HCT116 (cell line): ENCODE data around the gene SPOCD1. TPM values are rescaled to one million over a fixed set of nuclear protein-coding genes. Genes with fewer than 3 reads are reported as not detected.

Source experiments
- ATAC-seq: fragments of 200-7000 bp; cut with Tn5 transposase; 2 replicates; pipeline ENCODE4 v1.9.1; 2020; ENCODE audit warnings: mild to moderate bottlenecking, moderate library complexity
- BruUV-seq: library from RNA; stranded (reverse); fragments of 400-500 nt; replicated peaks from 2 replicates; lab custom pipeline; 2021; lab: Mats Ljungman, UMichigan
- CTCF ChIA-PET: fragments of 300-600 bp; sonication (Branson Sonifier 250); formaldehyde crosslinking; loops from one replicate; lab custom pipeline; 2021; ENCODE audit warnings: antibody characterized with exemption; lab: Charles Lee
- POLR2A ChIA-PET: fragments of 300-600, 350-600 bp; sonication (Branson Sonifier 250); formaldehyde crosslinking; loops from one replicate; lab custom pipeline; 2021; ENCODE audit warnings: antibody characterized with exemption; lab: Charles Lee
- RAD21 ChIA-PET, 2 experiments: fragments of 300-600 bp; sonication (Branson Sonifier 250); formaldehyde crosslinking; loops; one replicate each; lab custom pipeline; 2023; ENCODE audit warnings: low total read pairs in 2 of 2; ENCODE audit not compliant: uncharacterized antibody in 2 of 2, unreplicated experiment in 2 of 2, low non-redundant PET in 1 of 2; lab: Charles Lee
- DNase-seq: peaks from one replicate; pipeline ENCODE4 v3.0.0-alpha.2; 2010; ENCODE audit warnings: low read depth, low spot score
- H2AFZ ChIP-seq: fragments of 200-600 bp; shearing (Covaris generic), sonication (generic); 2 replicates; pipeline ENCODE4 v1.6.1; 2017; ENCODE audit warnings: low read depth, mixed run types, mixed read lengths, antibody characterized with exemption, low read length; ENCODE audit not compliant: poor library complexity, severe bottlenecking
- H3K27ac ChIP-seq: 2 replicates; pipeline ENCODE4 v1.5.1; 2012; ENCODE audit warnings: low read depth, low read length
- H3K27me3 ChIP-seq: fragments of 200-600 bp; sonication (generic); 2 replicates; pipeline ENCODE4 v1.6.1; 2016; ENCODE audit warnings: mixed run types, low read length, mixed read lengths; ENCODE audit not compliant: insufficient read depth
- H3K36me3 ChIP-seq, 2 experiments: fragments of 200-500 bp in 1 of 2; fragments of 200-600 bp in 1 of 2; sonication (Bioruptor generic) in 1 of 2; sonication (generic) in 1 of 2; 2 replicates each; pipeline versions ENCODE4 v1.5.1 to v1.6.1; 2014 to 2016; ENCODE audit warnings: low read length in 2 of 2, inconsistent platforms in 1 of 2, mixed read lengths in 1 of 2, mixed run types in 1 of 2; ENCODE audit not compliant: insufficient read depth in 2 of 2, control insufficient read depth in 1 of 2
- H3K4me1 ChIP-seq, 2 experiments: fragments of 200-600 bp in 1 of 2; sonication (generic) in 1 of 2; 2 replicates each; pipeline versions ENCODE4 v1.5.1 to v1.6.1; 2012 to 2017; ENCODE audit warnings: low read length in 2 of 2, inconsistent platforms in 1 of 2, mild to moderate bottlenecking in 1 of 2, mixed read lengths in 1 of 2, mixed run types in 1 of 2, moderate library complexity in 1 of 2; ENCODE audit not compliant: insufficient read depth in 2 of 2, control insufficient read depth in 1 of 2
- H3K4me2 ChIP-seq: fragments of 200-600 bp; sonication (generic); 2 replicates; pipeline ENCODE4 v1.6.1; 2017; ENCODE audit warnings: mixed run types, low read length, mixed read lengths
- H3K4me3 ChIP-seq, 2 experiments: fragments of 200-600 bp in 1 of 2; sonication (generic) in 1 of 2; replicated peaks in 1 of 2; 2 replicates each; pipeline ENCODE4 v1.5.1; 2011 to 2016; ENCODE audit warnings: low read length in 2 of 2, control low read depth in 1 of 2, low read depth in 1 of 2, mild to moderate bottlenecking in 1 of 2, mixed read lengths in 1 of 2, mixed run types in 1 of 2
- H3K79me2 ChIP-seq: fragments of 200-600 bp; sonication (generic); 2 replicates; pipeline ENCODE4 v1.6.1; 2017; ENCODE audit warnings: mild to moderate bottlenecking, mixed run types, low read length, moderate library complexity, mixed read lengths; ENCODE audit not compliant: insufficient read depth
- H3K9ac ChIP-seq: fragments of 200-600 bp; sonication (generic); 2 replicates; pipeline ENCODE4 v1.6.1; 2016; ENCODE audit warnings: low read length, mixed read lengths
- H3K9me2 ChIP-seq: fragments of 200-600 bp; sonication (generic), shearing (Covaris generic); 2 replicates; pipeline ENCODE4 v1.6.1; 2017; ENCODE audit warnings: mixed run types, mild to moderate bottlenecking, moderate library complexity; ENCODE audit not compliant: insufficient read depth
- H3K9me3 ChIP-seq, 2 experiments: fragments of 200-500 bp in 1 of 2; fragments of 200-600 bp in 1 of 2; sonication (Bioruptor generic) in 1 of 2; sonication (generic) in 1 of 2; 2 replicates each; pipeline ENCODE4 v1.6.1; 2014 to 2017; ENCODE audit warnings: low read length in 2 of 2, mixed read lengths in 2 of 2, inconsistent platforms in 1 of 2, low read depth in 1 of 2, mild to moderate bottlenecking in 1 of 2, mixed run types in 1 of 2, moderate library complexity in 1 of 2; ENCODE audit not compliant: control insufficient read depth in 1 of 2, insufficient read depth in 1 of 2
- H4K20me1 ChIP-seq: fragments of 200-600 bp; sonication (generic), shearing (Covaris generic); 2 replicates; pipeline ENCODE4 v1.6.1; 2017; ENCODE audit warnings: mixed run types, mild to moderate bottlenecking, moderate library complexity; ENCODE audit not compliant: insufficient read depth
- CBX3 ChIP-seq: IDR thresholded peaks from 2 replicates; pipeline ENCODE4 v1.6.1; 2012; ENCODE audit warnings: low read depth
- CEBPB ChIP-seq: IDR thresholded peaks from 2 replicates; pipeline ENCODE4 v1.6.1; 2012; ENCODE audit warnings: low read depth
- CTCF ChIP-seq, 3 experiments: fragments of 200-600 bp in 1 of 3; sonication (generic) in 1 of 3; IDR thresholded peaks in 2 of 3; conservative IDR thresholded peaks in 1 of 3; 2 replicates each; pipeline ENCODE4 v1.5.1; 2012 to 2017; ENCODE audit warnings: low read depth in 2 of 3, low read length in 2 of 3, antibody characterized with exemption in 1 of 3, borderline replicate concordance in 1 of 3, control low read depth in 1 of 3, mild to moderate bottlenecking in 1 of 3, mixed read lengths in 1 of 3, mixed run types in 1 of 3, moderate library complexity in 1 of 3; ENCODE audit not compliant: insufficient read depth in 1 of 3
- EGR1 ChIP-seq: IDR thresholded peaks from 2 replicates; pipeline ENCODE4 v1.6.1; 2012; ENCODE audit warnings: low read depth
- ELF1 ChIP-seq: IDR thresholded peaks from 2 replicates; pipeline ENCODE4 v1.6.1; 2012; ENCODE audit warnings: low read depth, borderline replicate concordance
- EZH2 ChIP-seq: fragments of 200-600 bp; sonication (generic); IDR thresholded peaks from 2 replicates; pipeline ENCODE4 v1.6.1; 2017; ENCODE audit warnings: antibody characterized with exemption, mixed run types
- EZH2phosphoT487 ChIP-seq: fragments of 200-600 bp; IDR thresholded peaks from 2 replicates; pipeline ENCODE4 v1.6.1; 2018; ENCODE audit warnings: antibody characterized with exemption, borderline replicate concordance
- FOSL1 ChIP-seq: IDR thresholded peaks from 2 replicates; pipeline ENCODE4 v1.6.1; 2012; ENCODE audit warnings: low read depth
- MAX ChIP-seq: IDR thresholded peaks from 2 replicates; pipeline ENCODE4 v1.6.1; 2012
- POLR2A ChIP-seq: IDR thresholded peaks from 2 replicates; pipeline ENCODE4 v1.7.0; 2011; ENCODE audit warnings: borderline replicate concordance; ENCODE audit not compliant: insufficient read depth, insufficient read length; ENCODE audit errors: extremely low read depth
- POLR2AphosphoS5 ChIP-seq: IDR thresholded peaks from 2 replicates; pipeline ENCODE4 v1.6.1; 2011; ENCODE audit warnings: mild to moderate bottlenecking, low read depth, low read length, moderate library complexity
- REST ChIP-seq: IDR thresholded peaks from 2 replicates; pipeline ENCODE4 v1.6.1; 2012; ENCODE audit warnings: low read depth
- SIN3A ChIP-seq: IDR thresholded peaks from 2 replicates; pipeline ENCODE4 v1.6.1; 2012; ENCODE audit warnings: low read depth
- SP1 ChIP-seq: IDR thresholded peaks from 2 replicates; pipeline ENCODE4 v1.6.1; 2012; ENCODE audit warnings: low read depth
- SRF ChIP-seq: IDR thresholded peaks from 2 replicates; pipeline ENCODE4 v1.6.1; 2012; ENCODE audit warnings: low read depth
- TCF7L2 ChIP-seq: IDR thresholded peaks from 2 replicates; pipeline ENCODE4 v1.7.0; 2011; ENCODE audit warnings: borderline replicate concordance, inconsistent platforms; ENCODE audit not compliant: insufficient read depth, insufficient read length; ENCODE audit errors: extremely low read depth
- YY1 ChIP-seq: IDR thresholded peaks from 2 replicates; pipeline ENCODE4 v1.6.1; 2011; ENCODE audit warnings: low read length, low read depth, moderate library complexity, mild to moderate bottlenecking; ENCODE audit not compliant: insufficient replicate concordance; ENCODE audit errors: extremely low read depth
- ZFX ChIP-seq: fragments of 450-650 bp; IDR thresholded peaks from 2 replicates; pipeline ENCODE4 v1.6.1; 2017
- intact Hi-C: fragments of 100-400 bp; cut with micrococcal nuclease; formaldehyde crosslinking; loops from 2 replicates; pipeline ENCODE4 v1.10.0; 2022
- total RNA-seq: library from RNA; stranded (reverse); gene quantifications from one replicate; pipeline ENCODE4 v1.2.1, GENCODE V29; 2021; ENCODE audit not compliant: unreplicated experiment

The SPOCD1 gene
- total RNA-seq, 1 experiment from 2014 or later, result 5.0 TPM

- TF ChIP-seq MAX (no peak), ELF1 (no peak), CBX3 (no peak), SIN3A (no peak), CTCF (IDR thresholded peaks at IDR 0.05 in 2 of 3, conservative IDR thresholded peaks at IDR 0.05 in 1 of 3; ENCODE audit: borderline replicate concordance in 1 of 3, insufficient read depth in 1 of 3, low read depth in 2 of 3, low read length in 2 of 3) (no peak), EZH2 (no peak)
These were observed 546 bp downstream of the SPOCD1 start (continued) for GRCh38 chr1:31815307-31815645.

GRCh38 chr1:31814631-31815306 is 1.1 kb downstream of the SPOCD1 start:
- ChIA-PET RAD21 (interaction anchor here in 1 of 2 experiments (1.0 kb wide), 1 partner anchor 20 kb away, joined by 3 read pairs; no protein-coding TSS in a partner anchor), POLR2A (no interaction called here), CTCF (interaction anchor here (0.9 to 3.3 kb wide), 4 partner anchors 9 to 248 kb away, joined by 3 to 23 read pairs (median 6); no protein-coding TSS in a partner anchor)
- ATAC-seq (no peak), DNase-seq (no peak)
- Histone ChIP-seq H2AFZ (no peak overlapping the region), H3K27me3 (no peaks in the 10 kb centered on the region), H3K9me2 (no peaks in the 10 kb centered on the region), H3K9ac (peak overlapping the region; percentile 53), H3K4me1 (peaks cover 3 to 12% of the 10 kb centered on the region in 2 experiments; a peak in 3 of 4 replicates), H3K27ac (no peak overlapping the region), H3K4me2 (peak overlapping the region; percentile 81), H4K20me1 (no peaks in the 10 kb centered on the region), H3K36me3 (no peaks in the 10 kb centered on the region), H3K79me2 (no peaks in the 10 kb centered on the region), H3K9me3 (no peaks in the 10 kb centered on the region), H3K4me3 (peak overlapping the region in 1 of 2 experiments; percentile 60; a peak in 1 of 4 replicates)
- intact Hi-C loops, result loop anchor here (5.0 to 10.0 kb wide), 2 partner anchors 163 to 250 kb away; no protein-coding TSS in a partner anchor
- TF ChIP-seq ZFX (no peak), POLR2A (no peak), EZH2 (no peak), FOSL1 (no peak), SRF (no peak), TCF7L2 (no peak), SP1 (no peak), EZH2phosphoT487 (no peak), YY1 (no peak), SIN3A (no peak), POLR2AphosphoS5 (no peak), EGR1 (no peak), REST (no peak), CEBPB (no peak)
- BruUV-seq, result no TSS peak
